ENCODE results near the gene RNF181.

DNA sequence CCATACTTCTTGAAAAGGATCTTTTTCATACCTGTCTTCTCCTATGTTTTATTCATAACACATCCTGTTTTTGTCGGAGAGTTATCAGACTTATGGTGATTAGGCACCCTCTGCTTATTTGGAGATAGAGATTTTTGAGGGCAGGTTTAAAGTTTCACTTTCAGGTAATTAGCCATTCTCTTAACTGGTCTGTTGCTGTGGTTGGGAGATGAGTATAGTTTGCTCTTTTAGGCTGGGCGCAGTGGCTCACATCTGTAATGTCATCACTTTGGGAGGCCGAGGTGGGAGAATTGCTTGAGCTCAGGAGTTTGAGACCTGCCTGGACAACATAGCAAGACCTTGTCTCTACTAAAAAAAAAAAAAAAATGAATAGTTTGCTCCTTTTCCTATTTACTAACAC is 47.2 kb downstream of the RNF181 start:
- TF ChIP-seq CTCF (IDR thresholded peaks at IDR 0.05; ENCODE audit: low read depth, low read length) = no peak
- TF ChIP-seq POLR2A (IDR thresholded peaks at IDR 0.05; ENCODE audit: extremely low read depth, insufficient read length) = no peak
- no peak for TF ChIP-seq MYC (IDR thresholded peaks at IDR 0.05; ENCODE audit: low read depth, low read length)
- TF ChIP-seq, protein P1, sequence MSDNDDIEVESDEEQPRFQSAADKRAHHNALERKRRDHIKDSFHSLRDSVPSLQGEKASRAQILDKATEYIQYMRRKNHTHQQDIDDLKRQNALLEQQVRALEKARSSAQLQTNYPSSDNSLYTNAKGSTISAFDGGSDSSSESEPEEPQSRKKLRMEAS (IDR thresholded peaks at IDR 0.05; ENCODE audit: low read depth, low read length) = no peak

All from NB4 (cell line).